ENCODE data around the gene PLA2G5.

PLA2G5 gene

DNA sequence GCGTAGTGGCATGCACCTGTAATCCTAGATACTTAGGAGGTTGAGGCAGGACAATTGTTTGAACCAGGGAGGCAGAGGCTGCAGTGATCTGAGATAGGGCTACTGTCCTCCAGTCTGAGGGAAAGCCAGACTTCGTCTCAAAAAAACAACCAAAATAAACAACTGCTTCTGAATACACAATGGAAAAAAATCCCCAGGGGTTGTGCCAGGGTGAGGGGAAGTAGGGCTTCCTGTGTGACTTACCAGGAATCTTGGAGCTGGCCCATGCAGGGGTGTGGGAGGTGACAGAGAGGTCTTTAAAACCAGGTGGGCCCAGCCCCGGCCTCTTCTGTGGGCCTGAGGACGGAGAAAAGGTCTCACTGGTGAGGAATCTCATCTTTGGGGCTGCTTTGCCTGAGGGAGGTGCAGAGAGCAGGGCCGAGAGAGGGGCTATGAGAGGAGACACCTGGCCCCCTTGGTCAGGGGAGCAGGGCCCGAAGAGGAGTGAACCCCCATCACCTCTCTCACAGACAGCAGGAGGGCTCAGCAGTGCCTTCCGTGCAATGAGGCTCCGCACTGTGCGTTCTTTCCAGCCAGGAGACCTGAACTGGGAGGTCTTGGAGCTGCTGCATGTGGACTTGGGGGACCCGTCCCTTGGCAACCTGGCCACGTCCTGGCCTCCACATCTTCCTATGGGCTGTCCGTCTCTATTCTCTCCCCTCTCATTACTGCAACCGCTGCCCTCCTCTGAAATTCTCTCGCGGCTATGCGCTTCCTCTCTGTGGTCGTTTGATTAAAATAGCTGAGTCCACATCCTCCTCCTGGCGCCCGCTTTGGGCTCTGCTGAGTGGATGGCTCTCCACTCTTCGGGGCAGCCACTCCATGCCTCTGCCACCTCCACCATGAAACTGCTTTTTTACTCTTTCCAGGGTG is 10.7 kb downstream of the PLA2G5 start:
- Histone ChIP-seq H3K4me2 (ENCODE audit: low read length) (no peak overlapping the region), H3K27me3 (ENCODE audit: insufficient read depth, low read length) (no peaks in the 10 kb centered on the region), H3K9me3 (ENCODE audit: low read length) (no peaks in the 10 kb centered on the region), H3K9ac (ENCODE audit: low read length) (no peak overlapping the region), H2AFZ (ENCODE audit: low read length) (no peak overlapping the region), H3K79me2 (ENCODE audit: insufficient read depth, low read length) (no peaks in the 10 kb centered on the region), H3F3A (ENCODE audit: insufficient read depth, low read length) (no peaks in the 10 kb centered on the region), H3K36me3 (ENCODE audit: insufficient read depth, low read length) (no peaks in the 10 kb centered on the region), H3K9me2 (ENCODE audit: low read depth, low read length) (no peaks in the 10 kb centered on the region), H4K20me1 (ENCODE audit: insufficient read depth, low read length) (no peaks in the 10 kb centered on the region), H3K4me3 (ENCODE audit: low read depth, low read length, poor library complexity, severe bottlenecking) (no peak overlapping the region), H3K4me1 (ENCODE audit: insufficient read depth, low read length, severe bottlenecking) (no peaks in the 10 kb centered on the region), H3K27ac (ENCODE audit: low read depth, low read length, poor library complexity, severe bottlenecking) (no peak overlapping the region)
- TF ChIP-seq EZH2 (IDR thresholded peaks at IDR 0.05; ENCODE audit: borderline replicate concordance, low read length), result no peak
- TF ChIP-seq, protein P1, sequence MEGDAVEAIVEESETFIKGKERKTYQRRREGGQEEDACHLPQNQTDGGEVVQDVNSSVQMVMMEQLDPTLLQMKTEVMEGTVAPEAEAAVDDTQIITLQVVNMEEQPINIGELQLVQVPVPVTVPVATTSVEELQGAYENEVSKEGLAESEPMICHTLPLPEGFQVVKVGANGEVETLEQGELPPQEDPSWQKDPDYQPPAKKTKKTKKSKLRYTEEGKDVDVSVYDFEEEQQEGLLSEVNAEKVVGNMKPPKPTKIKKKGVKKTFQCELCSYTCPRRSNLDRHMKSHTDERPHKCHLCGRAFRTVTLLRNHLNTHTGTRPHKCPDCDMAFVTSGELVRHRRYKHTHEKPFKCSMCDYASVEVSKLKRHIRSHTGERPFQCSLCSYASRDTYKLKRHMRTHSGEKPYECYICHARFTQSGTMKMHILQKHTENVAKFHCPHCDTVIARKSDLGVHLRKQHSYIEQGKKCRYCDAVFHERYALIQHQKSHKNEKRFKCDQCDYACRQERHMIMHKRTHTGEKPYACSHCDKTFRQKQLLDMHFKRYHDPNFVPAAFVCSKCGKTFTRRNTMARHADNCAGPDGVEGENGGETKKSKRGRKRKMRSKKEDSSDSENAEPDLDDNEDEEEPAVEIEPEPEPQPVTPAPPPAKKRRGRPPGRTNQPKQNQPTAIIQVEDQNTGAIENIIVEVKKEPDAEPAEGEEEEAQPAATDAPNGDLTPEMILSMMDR (IDR thresholded peaks at IDR 0.05; ENCODE audit: low read length), result no peak

DNA sequence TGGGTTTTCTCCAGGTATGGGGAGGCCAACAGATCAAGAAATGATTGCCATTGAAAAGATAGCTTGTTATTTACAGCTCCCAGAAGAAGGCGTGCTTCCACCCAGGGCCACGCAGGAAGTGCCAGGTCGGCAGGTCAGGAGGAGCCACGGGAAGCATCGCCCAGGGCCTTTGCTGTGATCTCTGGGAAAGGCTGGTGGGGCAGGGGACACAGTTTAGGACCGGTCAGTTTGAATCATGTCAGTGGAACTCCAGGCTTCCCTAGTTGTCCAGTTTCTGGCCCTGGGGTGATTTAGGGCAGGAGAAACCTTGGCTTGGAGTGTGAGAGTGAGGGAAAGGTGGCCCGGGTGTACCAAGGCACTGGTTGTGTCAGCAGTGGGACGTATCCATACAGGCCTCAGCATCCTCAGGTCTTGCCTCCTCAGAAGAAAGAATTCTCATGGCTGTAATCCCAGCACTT is 11.4 kb downstream of the PLA2G5 start:
- Histone ChIP-seq H4K20me1 (ENCODE audit: insufficient read depth, low read length) (no peaks in the 10 kb centered on the region), H3F3A (ENCODE audit: insufficient read depth, low read length) (no peaks in the 10 kb centered on the region), H3K9me3 (ENCODE audit: low read length) (no peaks in the 10 kb centered on the region), H3K9ac (ENCODE audit: low read length) (no peak overlapping the region), H3K4me2 (ENCODE audit: low read length) (no peak overlapping the region), H3K4me1 (ENCODE audit: insufficient read depth, low read length, severe bottlenecking) (no peaks in the 10 kb centered on the region), H2AFZ (ENCODE audit: low read length) (no peak overlapping the region), H3K27ac (ENCODE audit: low read depth, low read length, poor library complexity, severe bottlenecking) (no peak overlapping the region), H3K79me2 (ENCODE audit: insufficient read depth, low read length) (no peaks in the 10 kb centered on the region), H3K4me3 (ENCODE audit: low read depth, low read length, poor library complexity, severe bottlenecking) (no peak overlapping the region), H3K36me3 (ENCODE audit: insufficient read depth, low read length) (no peaks in the 10 kb centered on the region), H3K9me2 (ENCODE audit: low read depth, low read length) (no peaks in the 10 kb centered on the region), H3K27me3 (ENCODE audit: insufficient read depth, low read length) (no peaks in the 10 kb centered on the region)
- TF ChIP-seq, protein P1 (IDR thresholded peaks at IDR 0.05; ENCODE audit: low read length), result no peak
- TF ChIP-seq EZH2 (IDR thresholded peaks at IDR 0.05; ENCODE audit: borderline replicate concordance, low read length), result no peak

DNA sequence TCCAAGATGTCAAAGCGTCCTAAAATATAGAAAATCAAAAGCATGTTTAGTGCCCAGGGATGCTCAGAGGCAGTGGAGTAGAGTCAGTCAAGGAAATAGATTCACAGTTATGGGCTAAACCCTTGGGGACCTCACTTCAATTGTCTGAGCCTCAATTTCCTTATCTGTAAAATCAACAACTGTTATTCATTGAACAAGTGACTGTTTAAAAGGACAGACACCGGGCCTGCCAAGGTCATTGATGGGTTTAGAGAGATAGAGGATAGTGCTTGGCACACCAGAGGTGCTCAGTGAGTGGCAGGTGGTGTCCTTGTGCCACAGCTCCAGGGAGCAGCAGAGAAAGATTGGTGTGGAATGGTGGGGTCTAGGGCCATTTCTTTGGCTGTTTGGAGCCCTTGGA is 12.8 kb downstream of the PLA2G5 start:
- Histone ChIP-seq H3K9me3 (ENCODE audit: low read length) (no peaks in the 10 kb centered on the region), H3K27ac (ENCODE audit: low read depth, low read length, poor library complexity, severe bottlenecking) (no peak overlapping the region), H3F3A (ENCODE audit: insufficient read depth, low read length) (no peaks in the 10 kb centered on the region), H3K4me1 (ENCODE audit: insufficient read depth, low read length, severe bottlenecking) (no peaks in the 10 kb centered on the region), H2AFZ (ENCODE audit: low read length) (no peak overlapping the region), H3K4me3 (ENCODE audit: low read depth, low read length, poor library complexity, severe bottlenecking) (no peak overlapping the region), H4K20me1 (ENCODE audit: insufficient read depth, low read length) (no peaks in the 10 kb centered on the region), H3K9me2 (ENCODE audit: low read depth, low read length) (no peaks in the 10 kb centered on the region), H3K27me3 (ENCODE audit: insufficient read depth, low read length) (no peaks in the 10 kb centered on the region), H3K4me2 (ENCODE audit: low read length) (no peak overlapping the region), H3K79me2 (ENCODE audit: insufficient read depth, low read length) (no peaks in the 10 kb centered on the region), H3K36me3 (ENCODE audit: insufficient read depth, low read length) (no peaks in the 10 kb centered on the region), H3K9ac (ENCODE audit: low read length) (no peak overlapping the region)
- no peak for TF ChIP-seq EZH2 (IDR thresholded peaks at IDR 0.05; ENCODE audit: borderline replicate concordance, low read length)
- TF ChIP-seq, protein P1 (IDR thresholded peaks at IDR 0.05; ENCODE audit: low read length), result no peak

Measured in OCI-LY1 (cell line).